T-helper 9 cell (primary cell): ENCODE measurements around the gene KCNH4.
"Not testable (repeated sequence)": the region's sequence is repeated elsewhere in the genome, so short reads cannot be mapped to it uniquely, and the experiment has no call there.

Experiments used
- DNase-seq: peaks from one replicate; pipeline ENCODE4 v3.0.0-alpha.2; 2020

The KCNH4 gene

DNA sequence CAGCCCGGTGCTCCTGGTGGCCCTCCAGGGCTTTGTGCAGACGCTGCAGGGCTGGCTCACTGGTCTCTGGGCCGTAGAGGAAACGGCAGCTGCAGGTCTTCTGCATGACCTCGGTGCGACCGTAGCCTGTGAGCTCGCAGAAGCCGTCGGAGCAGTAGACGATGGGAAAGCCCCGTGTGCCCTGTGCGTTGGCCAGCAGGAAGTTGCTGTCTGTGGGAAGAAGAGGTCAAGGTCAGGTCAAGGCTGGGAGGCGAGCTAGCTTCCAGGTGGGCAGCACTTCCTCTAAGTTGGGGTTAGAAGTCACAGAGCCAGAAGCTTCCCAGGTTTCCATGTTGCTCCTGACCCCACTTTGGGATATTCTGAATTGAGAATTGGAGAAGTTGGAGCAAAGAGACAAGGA lies 2.1 kb downstream of the KCNH4 start:
- no peak for DNase-seq

DNA sequence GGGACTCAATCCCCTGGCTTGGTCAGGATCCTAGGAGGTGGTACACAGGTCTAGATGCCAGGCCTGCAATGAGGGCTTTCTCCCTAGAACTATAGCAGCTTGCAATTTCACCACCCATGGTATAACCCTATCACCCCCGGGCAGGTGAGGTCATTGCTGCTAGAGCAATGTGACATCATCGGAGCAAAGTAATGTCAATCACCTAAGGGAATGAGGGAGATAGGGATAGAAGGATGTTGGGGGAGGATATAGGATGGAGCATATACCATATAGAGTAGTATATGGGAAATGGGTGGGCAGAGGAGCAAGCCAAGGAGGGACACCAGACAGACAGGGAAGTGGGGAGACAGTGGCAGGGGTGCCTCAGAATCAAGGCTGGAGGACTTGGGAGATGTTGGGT lies 3.3 kb downstream of the KCNH4 start:
- DNase-seq, result no peak

DNA sequence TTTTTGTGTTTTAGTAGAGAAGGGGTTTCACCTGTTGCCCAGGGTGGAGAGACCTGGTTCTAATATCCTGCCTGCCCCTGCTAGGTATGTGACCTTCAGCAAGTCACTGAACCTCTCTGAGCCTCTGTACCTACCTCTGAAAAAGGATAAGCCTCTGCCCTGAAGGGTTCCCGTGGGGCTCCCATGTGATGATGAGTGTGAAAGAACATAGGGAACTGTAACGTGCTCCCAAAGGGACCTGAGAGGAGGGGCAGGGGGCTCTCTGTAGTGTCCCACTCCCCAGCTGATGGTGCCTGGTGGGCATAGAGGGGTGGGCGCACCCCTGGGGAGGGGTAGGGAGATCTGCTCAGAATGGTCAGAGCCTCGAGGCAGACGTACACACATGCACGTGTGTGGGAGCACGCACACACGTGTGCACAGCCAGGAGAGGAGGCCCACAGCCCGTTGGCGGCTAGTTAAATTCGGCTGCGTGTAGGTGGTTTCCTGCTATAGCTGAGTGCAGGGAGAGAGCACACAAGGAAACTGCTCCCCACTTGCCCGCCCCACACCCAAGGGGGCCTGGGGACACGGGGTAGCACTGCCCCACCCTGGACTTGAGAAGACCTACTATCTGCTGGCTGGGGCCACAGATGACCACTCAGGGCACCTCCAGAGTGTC lies 6.7 kb downstream of the KCNH4 start:
- no peak for DNase-seq

DNA sequence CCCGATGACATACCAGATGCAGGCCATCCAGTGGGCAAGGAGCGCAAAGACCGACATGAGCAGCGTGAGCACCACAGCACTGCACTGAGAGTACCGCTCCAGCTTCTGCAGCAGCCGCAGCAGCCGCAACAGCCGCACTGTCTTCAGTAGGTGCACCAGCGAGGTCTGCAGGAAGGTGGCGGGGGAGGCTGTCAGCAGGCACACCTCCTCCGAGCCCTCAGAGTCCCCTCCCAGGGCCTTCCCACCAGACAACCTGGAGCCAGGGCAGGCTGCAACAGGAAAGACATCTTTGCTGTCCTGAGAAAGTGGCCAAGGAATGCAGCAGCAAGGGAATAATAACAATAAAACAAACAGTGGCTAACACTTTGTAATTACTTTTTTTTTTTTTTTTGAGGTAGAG lies 9.1 kb downstream of the KCNH4 start:
- no peak for DNase-seq

DNA sequence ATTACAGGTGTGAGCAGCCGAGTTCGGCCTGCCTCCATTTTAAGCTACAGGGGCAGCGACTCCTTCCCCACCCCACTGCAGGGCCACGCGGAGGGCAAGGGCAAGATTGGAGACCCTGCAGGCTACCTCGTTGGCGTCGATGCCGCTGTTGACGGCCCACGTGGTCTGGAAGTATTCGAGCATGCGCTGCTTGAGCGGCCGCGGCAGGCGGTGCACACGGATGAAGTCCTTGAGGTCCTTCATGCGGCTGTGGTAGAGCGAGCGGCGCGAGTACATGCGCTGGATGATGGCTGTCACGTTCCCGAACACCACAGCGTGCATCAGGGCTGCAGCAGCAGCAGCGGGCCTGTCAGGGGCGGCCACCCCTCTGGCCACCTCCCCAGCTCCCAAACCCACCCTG lies 11.6 kb downstream of the KCNH4 start:
- DNase-seq, result no peak

DNA sequence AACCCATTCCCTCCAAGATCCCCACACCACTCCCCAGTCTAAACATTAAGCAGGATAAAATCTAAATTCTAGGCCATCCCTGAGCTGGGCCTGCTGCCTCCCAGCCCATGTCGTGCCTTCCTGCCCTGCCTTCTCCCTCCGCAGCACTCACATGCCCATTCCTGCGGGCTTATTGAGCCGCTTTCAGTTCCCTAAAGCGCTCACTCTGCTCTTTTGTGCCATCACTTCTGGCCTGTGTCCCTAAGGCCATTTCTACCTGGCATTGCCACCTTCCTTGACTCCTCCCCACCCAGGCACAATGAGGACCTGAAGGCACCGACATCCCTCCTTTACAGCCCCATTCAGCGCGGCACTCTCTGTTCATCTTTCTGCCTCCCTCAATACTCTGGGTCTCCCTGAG lies 13.1 kb downstream of the KCNH4 start:
- DNase-seq, result no peak

DNA sequence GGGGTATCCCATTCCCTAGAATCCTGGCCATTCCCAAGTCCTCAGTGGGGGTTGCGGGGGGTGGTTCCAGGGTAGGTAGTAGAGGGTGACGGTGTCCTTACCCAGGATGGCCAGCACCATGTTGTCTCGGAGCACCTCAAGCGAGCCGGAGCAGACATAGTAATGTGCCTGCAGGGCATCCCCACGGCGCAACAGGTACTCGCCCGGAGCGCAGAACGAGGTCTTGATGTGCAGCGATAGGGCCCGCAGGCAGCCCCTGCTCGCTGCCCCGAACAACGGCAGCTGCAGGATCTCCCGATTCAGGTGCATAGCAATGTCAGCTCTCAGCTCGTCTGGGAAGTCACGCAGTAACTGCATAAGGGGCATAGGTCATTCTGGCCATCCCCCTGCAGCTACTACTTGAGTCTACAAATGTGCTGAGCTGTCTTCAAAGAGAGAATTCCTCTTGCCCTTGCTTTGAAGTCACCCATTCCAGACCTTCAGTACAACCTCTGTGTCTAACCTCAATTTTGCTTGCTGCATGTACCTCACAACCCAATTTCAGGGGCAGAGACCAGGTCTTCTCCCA lies 14.7 kb downstream of the KCNH4 start:
- DNase-seq, result no peak

DNA sequence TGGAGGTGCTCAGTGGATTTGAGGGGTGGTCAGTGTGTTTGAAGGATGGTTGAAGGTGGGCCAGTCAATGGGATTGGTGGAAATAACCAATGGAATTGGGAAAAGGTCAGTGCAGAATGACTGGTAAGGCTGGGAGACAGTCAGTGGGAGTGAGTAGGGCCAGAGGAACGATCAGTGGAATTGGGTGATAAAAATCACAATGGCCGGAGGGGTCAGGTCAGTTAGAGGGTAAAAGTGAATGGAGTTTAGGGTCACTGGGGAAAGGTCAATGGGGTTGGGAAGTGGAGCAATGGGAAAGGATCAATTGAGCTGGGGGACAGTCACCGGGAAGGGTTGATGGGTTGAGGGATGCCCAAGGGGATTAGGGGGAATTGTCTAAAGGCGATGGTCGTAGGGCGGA lies 15.2 kb downstream of the KCNH4 start:
- no peak for DNase-seq

DNA sequence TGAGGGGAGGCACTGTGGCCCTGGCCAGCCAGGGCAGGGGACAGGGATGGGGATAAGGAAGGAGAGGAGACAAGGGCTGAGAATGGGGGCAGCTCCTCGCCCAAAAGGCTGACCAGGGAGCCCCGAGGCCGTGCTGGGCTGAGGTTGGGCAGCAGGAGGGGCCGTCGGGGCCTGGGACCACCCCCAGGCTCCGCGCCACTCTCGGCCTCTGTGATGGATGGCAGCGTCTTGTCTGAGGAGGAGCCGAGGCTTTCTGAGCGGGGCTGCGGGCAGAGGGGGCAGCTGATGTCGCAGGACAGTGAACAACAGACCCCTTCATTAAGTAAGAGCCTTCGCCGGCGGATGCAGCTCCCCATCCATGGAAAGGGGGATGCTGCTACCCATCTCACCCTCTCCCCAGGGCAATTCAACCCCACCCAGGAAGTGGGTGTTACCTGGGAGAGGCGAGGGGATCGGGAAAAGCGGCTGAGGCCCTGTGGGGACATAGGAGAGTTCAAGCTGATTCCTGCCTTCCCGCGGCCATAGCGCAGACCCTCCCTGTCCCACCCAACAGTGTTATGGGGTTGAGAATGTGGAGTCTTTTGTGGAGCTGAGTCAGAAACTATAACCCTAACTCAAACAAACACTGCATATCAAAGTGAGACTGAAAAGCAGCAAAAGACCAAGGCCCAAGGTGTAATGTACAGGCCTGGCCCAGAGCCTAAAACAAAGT lies 17.1 kb downstream of the KCNH4 start:
- no peak for DNase-seq

DNA sequence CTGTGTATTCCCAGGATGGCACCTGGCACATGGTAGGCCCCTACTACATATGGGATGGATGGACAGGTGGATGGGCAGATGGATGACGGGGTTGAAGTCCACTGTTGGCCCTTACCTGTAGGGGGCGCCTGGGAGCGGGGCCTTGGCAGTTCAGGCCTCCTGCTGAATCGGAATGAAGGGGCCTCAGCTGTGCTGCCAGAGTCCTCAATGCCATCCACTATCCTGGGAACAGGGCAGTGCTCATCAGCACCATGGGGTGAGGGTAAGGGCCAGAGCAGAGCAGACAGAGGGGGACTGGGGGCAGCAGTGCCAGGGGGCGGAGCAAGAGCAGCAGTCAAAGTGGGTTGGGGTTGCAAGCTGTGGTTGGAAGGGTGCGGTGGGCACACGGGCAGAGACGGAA lies 17.8 kb downstream of the KCNH4 start:
- DNase-seq, result no peak

DNA sequence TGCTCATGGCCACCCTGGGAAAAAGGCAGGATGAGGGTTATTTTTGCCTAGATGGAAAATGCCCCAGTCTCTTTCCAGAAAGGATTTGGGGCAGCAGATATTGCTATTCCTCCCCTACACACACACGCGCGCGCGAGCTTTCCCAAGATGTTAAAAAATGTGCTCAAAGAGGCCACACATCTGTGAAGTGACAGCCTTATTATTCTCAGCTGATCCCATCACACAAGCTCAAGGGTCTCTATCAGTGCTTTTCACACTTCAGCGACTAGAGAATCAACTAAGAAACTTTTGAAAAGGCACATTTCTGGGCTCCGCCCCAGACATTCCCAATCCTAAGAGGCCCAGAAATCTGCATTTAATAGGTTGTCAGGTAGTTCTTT lies 20.4 kb downstream of the KCNH4 start:
- no peak for DNase-seq

DNA sequence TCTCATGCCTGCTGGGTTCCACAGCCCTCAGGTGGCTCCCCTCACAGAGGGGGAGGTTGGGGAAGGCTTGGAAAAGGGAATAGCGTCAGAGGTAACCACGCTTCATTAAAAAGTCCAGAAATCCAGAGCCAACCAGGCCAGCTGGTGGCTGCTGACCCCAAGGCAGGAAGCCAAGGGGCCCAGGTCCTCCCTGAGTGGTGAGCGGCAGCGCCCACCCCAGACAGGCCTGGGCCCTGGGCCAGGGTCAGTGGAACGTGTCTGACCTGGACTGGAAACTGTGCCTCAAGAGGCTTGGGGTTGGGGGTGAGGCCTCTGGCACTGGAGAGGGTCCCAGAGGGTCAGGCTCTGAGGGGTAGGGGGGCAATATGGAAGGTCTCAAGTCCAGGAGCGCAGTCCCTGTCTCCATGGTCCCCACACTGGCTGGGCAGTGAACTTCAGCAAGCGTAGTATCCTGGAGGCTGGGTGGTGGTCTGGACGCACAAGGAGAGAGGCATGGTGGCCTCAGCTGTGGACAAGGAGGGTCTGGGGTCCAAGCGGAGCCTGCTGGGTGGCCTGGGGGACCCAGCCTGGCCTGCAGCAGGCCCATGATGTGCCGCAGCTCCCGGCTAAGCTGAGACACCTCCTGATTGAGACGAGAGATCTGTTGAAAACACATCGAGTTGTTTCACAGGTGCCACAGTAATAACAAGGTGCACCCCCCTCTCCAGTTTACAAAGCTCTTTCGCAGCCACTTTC lies 21.0 kb downstream of the KCNH4 start:
- no peak for DNase-seq

DNA sequence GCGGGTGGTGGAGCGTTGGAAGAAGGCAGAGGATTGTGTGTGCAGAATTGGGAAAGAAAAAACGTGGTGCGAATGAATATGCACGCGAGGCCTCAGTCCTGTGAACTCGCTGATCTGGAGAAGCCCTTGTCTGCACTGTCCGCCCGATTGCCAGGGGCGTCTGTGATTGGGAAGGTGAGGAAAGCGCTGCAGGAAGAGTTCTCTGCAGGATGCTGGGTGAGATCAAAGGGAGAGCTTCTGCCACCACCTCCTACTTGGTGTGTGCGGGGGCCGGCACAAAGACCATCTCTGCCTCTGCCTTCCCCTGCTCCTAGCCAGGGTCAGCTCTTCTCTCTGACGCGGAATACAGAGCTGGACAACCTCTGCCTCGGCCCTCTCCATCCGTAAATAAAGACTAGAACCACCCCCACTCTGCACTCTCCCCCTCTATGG lies 25.3 kb downstream of the KCNH4 start:
- DNase-seq, result no peak

DNA sequence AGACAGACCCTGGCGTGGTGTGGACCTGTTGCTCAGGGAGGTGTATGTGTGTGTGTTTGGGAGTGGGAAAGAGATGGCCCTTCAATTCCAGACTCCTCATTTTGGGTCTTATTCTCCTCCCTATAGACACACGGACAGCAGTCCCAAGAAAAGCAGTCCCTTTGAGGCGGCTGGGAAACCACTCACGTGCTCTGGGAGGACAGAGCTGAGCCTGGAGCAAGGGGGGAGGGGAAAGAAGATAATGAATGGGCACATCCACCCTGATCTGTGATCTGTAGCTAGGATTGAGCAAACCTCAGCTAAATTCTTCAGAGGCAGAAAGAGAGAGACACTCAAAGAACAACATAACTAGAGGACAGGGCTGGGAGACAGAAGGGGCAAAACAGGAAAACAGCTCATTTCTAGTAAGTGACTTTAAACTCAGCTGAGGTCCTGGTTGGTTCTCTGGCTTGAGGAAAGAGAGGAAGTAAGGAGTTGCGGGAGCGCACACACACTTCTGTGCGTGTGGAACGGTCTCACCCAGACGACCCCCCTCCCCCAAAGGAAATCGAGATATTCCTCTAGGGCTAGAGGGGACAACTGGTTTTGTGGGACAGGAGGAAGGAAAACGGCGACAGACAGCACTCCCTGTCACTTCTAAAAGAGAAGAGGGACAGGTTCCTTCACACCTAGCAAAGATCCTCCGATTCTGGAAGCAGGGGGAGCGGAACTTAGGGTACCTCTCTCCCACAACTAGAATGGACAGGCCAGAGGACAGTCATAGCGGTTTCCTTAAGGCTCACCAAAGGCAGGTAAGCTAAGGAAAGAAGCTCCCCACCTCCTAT lies 26.8 kb downstream of the KCNH4 start:
- DNase-seq, result no peak

DNA sequence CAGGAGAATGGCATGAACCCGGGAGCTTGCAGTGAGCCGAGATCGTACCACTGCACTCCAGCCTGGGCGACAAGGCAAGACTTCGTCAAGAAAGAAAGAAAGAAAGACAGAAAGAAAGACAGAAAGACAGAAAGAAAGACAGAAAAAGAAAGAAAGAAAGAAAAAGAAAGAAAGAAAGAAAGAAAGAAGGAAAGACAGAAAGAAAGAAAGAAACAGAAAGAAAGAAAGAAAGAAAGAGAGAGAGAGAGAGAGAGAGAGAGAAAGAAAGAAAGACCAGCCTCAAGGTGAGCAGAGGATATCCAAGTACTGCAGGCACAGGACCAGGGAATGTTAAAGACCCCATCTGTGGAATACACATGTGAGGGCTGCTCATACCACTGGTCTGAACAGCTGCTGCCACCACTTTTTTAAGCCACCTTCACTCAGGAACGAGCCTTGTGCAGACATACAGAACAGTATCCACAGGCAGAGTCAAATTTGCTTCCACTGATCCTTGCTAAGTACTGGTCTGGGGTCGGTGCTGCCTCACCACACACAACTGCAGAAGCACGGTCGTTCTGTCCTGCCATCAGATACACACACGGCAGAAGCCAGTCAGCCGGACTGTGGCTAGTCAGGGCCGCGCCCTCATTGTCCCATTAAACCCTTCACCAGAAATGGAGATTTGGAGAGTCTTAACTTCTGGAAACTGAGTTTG lies 33.9 kb downstream of the KCNH4 start:
- DNase-seq, result no peak

DNA sequence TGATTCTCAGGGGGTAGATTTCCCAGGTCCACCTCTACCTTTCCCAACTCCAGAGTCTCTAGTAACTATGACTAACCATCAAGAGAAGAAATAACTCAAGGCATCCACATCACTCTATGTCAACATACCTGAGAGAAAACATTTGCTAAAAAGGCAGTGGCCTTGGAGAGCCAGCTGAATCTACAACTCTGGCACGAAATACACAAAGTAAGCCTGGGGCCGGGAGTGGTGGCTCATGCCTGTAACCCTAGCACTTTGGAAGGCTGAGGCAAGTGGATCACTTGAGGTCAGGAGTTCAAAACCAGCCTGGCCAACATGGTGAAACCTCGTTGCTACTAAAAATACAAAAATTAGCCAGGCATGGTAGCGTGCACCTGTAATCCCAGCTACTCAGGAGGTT lies 37.8 kb downstream of the KCNH4 start:
- DNase-seq, result not testable (repeated sequence)

DNA sequence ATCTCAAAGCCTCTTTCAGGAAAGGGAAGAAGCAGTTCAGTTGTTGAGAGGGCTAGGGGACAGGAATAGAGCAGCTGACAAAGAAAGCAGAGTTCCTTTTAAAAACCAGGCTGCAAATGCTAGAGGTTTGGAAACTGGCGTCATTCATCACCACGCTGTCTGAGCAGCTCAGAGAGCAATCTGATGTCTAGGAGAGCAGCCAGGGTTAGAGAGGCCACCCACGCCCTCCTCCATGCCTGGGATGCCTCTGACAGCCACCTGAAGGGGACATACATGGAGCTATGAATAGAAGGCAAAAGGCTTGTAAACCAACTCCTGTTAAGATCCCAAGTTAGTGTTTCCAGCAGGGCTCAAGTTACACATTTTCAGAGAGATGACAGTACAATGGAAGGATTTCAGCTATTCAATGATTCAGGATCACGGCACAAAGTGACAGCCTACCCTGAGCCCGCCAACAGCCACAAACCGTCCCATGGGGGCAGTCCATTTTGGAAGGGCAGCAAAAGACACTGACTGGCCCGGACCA lies 38.5 kb downstream of the KCNH4 start:
- no peak for DNase-seq

DNA sequence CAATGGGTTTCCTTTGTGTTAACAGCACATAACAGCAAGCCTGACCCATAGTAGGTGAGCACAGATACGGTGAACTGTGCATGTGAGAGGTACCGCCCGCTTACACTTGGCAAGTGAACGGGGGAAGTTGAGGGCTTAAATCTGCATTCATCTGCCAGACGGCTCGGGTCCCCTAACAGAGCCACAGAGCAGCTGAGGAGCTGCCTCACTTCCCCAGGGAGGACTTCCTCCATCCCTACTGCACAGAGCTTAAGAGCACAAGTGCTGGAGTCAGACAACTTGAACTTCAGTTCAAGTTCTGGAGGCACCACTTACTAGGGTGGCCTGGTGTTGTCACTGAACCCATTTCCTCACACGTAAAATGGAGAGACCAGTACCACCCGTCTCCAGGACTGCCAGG lies 39.6 kb downstream of the KCNH4 start:
- DNase-seq, result no peak

DNA sequence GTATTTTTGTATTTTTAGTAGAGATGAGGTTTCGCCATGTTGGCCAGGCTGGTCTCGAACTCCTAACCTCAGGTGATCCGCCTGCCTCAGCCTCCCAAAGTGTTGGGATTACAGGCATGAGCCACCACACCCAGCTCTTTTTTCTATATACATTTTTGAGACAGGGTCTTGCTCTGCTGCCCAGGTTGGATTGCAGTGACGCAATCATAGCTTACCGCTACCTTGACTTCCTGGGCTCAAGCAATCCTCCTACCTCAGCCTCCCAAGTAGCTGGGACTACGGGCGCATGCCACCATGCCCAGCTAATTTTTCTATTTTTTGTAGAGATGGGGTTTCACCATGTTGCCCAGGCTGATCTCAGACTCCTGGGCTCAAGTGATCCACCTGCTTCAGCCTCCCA lies 40.3 kb downstream of the KCNH4 start:
- not testable (repeated sequence) for DNase-seq

DNA sequence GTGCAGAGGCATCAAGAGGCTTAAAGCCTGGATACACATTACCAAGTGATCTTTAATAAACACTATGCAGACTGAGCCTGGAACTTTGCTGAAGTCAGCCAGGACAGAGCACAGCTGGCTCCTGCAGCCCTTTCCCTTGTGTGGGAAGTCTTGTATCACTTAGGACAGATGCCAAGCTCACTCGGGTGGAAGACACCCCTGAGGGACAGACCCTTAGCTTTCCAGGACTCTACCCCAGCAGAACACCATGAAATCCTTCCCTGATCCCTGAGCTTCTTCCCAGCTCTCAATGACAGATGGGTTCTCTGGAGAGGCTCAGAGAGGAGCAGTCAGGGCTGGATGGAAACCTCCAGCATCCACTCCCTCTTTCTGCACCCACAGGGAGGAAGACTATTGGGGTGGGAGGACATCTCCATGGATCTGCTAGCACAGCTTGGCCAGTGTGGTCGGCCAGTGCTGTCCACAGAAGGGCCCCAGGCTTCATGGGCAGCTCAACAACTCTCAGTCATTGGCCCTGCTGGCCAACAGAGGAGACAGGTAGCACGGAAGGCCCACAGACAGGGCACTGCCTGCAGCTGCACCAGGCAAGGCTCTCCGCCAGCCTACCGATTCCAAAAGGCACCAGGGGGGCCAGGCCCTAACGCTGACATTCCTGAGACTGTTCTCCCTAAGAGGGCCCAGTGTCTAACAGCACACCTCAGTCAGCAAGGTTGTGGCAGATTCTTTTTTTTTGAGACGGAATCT lies 42.0 kb downstream of the KCNH4 start:
- no peak for DNase-seq

DNA sequence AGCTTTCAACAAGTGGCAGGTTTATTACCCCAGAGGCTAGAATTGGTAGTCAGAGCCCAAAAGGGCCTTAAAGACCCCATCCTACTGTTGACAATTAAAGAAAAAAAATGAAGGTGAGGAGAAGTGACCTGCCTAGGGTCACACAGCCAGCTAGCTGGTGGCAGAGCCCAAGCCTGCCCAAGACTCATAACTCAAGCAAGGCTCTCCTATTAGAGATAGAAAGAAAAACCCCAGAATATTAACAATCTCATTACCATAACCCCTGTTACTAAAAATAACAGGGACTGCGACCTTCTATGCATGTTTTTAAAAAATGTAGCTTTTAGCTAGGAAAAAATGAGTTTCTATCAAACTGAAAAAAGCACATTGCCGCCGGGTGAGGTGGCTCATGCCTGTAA lies 44.3 kb downstream of the KCNH4 start:
- DNase-seq, result no peak
